ENCODE data around the gene ATP5ME. TPM values are rescaled to one million over a fixed set of nuclear protein-coding genes. Genes with fewer than 3 reads are reported as not detected.
A peak's percentile ranks its signal among the peaks of the same experiment; 100 is the strongest.

ATP5ME gene
- total and polyA plus RNA-seq, 2 of the 13 experiments (the other 11 are each of a cell fraction or from before 2014, with no cell fraction given): 305 to 753 TPM

DNA sequence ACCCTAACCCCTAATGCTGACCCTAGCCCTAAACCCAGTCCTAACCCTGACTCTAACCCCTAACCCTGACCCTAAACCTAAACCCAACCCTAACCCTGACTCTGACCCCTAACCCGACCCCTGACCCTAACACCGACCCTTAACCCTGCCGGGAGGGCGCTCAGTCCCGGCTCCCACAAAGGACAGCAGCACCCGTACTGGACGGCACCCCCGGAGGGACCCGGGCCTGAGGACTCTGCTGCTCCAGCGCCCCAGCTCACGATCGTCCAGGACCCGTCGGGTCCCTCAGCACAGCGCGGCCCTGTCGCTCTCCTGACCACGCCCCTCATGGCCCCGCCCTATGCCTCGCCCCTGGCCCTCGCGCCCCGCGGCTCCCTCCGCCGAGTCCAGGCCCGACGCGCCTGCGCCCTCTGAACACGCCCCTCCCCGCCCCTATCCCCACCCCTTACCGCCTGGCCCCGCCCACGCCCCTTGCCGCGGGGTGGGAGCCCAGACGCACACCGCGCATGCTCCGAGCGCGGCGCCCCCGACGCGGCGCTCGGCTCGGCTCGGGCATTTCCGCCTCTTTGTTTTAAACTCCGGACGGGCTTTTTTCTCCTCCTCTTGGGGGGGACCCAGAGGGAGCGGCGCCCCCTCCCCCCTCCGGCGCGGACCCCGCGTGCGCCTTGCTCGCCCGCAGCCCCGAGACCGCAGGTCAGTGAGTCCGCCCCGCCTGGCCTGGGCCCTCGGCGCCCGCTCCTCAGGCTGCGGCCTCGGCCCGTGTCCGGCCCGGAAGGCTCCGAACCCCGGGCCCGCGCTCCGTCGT, 31.4 kb upstream of the ATP5ME start, which contains the start of gene PCGF3 (continued):
- peak; percentile 63; the same call in 1 of the 2 replicates for TF ChIP-seq ZNF574 (CRISPR knock-in tag; IDR thresholded peaks at IDR 0.05)
- no peak for TF ChIP-seq ZNF614 (CRISPR knock-in tag; IDR thresholded peaks at IDR 0.05; ENCODE audit: borderline replicate concordance)
- no peak for TF ChIP-seq NONO (IDR thresholded peaks at IDR 0.05)
- TF ChIP-seq NONO (CRISPR knock-in tag; conservative IDR thresholded peaks at IDR 0.05): no peak
- TF ChIP-seq GPBP1L1 (CRISPR knock-in tag; IDR thresholded peaks at IDR 0.05): no peak
- no peak for TF ChIP-seq SALL2 (CRISPR knock-in tag; IDR thresholded peaks at IDR 0.05)
- no peak for TF ChIP-seq GRHL1 (CRISPR knock-in tag; conservative IDR thresholded peaks at IDR 0.05)
- TF ChIP-seq HES4 (CRISPR knock-in tag; IDR thresholded peaks at IDR 0.05; ENCODE audit: borderline replicate concordance): no peak
- no peak for TF ChIP-seq ZNF781 (CRISPR knock-in tag; IDR thresholded peaks at IDR 0.05; ENCODE audit: borderline replicate concordance, not compliant biosample characterization)
- TF ChIP-seq NR1H2 (CRISPR knock-in tag; IDR thresholded peaks at IDR 0.05; ENCODE audit: borderline replicate concordance, low read depth): no peak
- TF ChIP-seq TCF7L2 (IDR thresholded peaks at IDR 0.05; ENCODE audit: low read depth, low read length): no peak
- TF ChIP-seq, protein P1, sequence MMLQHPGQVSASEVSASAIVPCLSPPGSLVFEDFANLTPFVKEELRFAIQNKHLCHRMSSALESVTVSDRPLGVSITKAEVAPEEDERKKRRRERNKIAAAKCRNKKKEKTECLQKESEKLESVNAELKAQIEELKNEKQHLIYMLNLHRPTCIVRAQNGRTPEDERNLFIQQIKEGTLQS (CRISPR knock-in tag; IDR thresholded peaks at IDR 0.05): no peak
- TF ChIP-seq PRPF4 (IDR thresholded peaks at IDR 0.05; ENCODE audit: low read depth, low read length, poor library complexity, severe bottlenecking): no peak
- TF ChIP-seq XRCC5 (optimal IDR thresholded peaks at IDR 0.05; ENCODE audit: low read length): no peak
- TF ChIP-seq REPIN1 (CRISPR knock-in tag; IDR thresholded peaks at IDR 0.05; ENCODE audit: borderline replicate concordance, low read depth): no peak
- no peak for TF ChIP-seq HOMEZ (CRISPR knock-in tag; IDR thresholded peaks at IDR 0.05; ENCODE audit: low read depth)
- TF ChIP-seq SAP130 (CRISPR knock-in tag; IDR thresholded peaks at IDR 0.05; ENCODE audit: low read depth): peak; percentile 49
- TF ChIP-seq SRSF1 (optimal IDR thresholded peaks at IDR 0.05; ENCODE audit: low read depth, low read length): no peak
- TF ChIP-seq ZBTB2 (CRISPR knock-in tag; IDR thresholded peaks at IDR 0.05; ENCODE audit: low read depth): no peak
- TF ChIP-seq U2AF1 (optimal IDR thresholded peaks at IDR 0.05; ENCODE audit: low read depth, low read length): no peak

Measured in HepG2 (cell line).